Ishikawa (cell line): ENCODE results near the gene DHDDS.

Source experiments
- CEBPB ChIP-seq: IDR thresholded peaks from 2 replicates; pipeline ENCODE4 v1.6.1; 2012
- CREB1 ChIP-seq: IDR thresholded peaks from 2 replicates; pipeline ENCODE4 v1.6.1; 2012; ENCODE audit warnings: low read depth
- EGR1 ChIP-seq: IDR thresholded peaks from 2 replicates; pipeline ENCODE4 v1.6.1; 2012
- EP300 ChIP-seq: IDR thresholded peaks from 2 replicates; pipeline ENCODE4 v1.6.1; 2012; ENCODE audit warnings: borderline replicate concordance
- FOXM1 ChIP-seq: IDR thresholded peaks from 2 replicates; pipeline ENCODE4 v1.6.1; 2012; ENCODE audit warnings: low read depth, borderline replicate concordance
- MAX ChIP-seq: IDR thresholded peaks from 2 replicates; pipeline ENCODE4 v1.6.1; 2012
- NFIC ChIP-seq: IDR thresholded peaks from 2 replicates; pipeline ENCODE4 v1.6.1; 2012
- RAD21 ChIP-seq: IDR thresholded peaks from 2 replicates; pipeline ENCODE4 v1.6.1; 2012; ENCODE audit warnings: low read depth
- TAF1 ChIP-seq: IDR thresholded peaks from 2 replicates; pipeline ENCODE4 v1.6.1; 2012; ENCODE audit warnings: low read depth, mild to moderate bottlenecking
- TCF12 ChIP-seq: IDR thresholded peaks from 2 replicates; pipeline ENCODE4 v1.6.1; 2012; ENCODE audit warnings: low read depth
- YY1 ChIP-seq: IDR thresholded peaks from 2 replicates; pipeline ENCODE4 v1.6.1; 2012; ENCODE audit warnings: low read depth
- ZBTB7A ChIP-seq: IDR thresholded peaks from 2 replicates; pipeline ENCODE4 v1.6.1; 2012; ENCODE audit warnings: low read depth
- TF ChIP-seq, protein P1 (sequence below): IDR thresholded peaks from 2 replicates; pipeline ENCODE4 v1.6.1; 2012; ENCODE audit warnings: low read depth, mild to moderate bottlenecking
- TF ChIP-seq, protein P2 (sequence below): IDR thresholded peaks from 2 replicates; pipeline ENCODE4 v1.6.1; 2012

DNA sequence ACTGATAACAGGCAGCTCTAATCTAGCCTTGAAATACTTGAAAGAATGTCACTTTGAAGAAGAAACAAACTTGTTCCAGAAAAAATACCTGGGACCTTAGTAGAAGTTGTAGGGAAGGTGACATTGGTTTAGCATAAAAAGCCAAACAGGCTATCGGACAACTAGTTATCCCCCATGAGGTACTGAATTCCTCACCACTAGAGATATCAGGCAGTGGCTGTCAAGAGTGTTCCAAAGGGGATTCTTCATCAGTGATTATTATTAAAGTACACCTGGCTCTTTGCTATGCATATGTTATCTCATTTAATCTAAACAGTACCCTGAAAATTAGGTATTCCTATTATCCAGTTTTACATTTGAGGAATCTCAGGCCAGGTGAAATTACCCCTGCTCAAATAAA lies 27.0 kb downstream of the DHDDS start:
- TF ChIP-seq TCF12 (no peak), EP300 (no peak), MAX (no peak), TAF1 (no peak), ZBTB7A (no peak), RAD21 (no peak), CEBPB (no peak), NFIC (no peak), EGR1 (no peak), CREB1 (no peak), YY1 (no peak), FOXM1 (no peak)
- TF ChIP-seq, protein P1, sequence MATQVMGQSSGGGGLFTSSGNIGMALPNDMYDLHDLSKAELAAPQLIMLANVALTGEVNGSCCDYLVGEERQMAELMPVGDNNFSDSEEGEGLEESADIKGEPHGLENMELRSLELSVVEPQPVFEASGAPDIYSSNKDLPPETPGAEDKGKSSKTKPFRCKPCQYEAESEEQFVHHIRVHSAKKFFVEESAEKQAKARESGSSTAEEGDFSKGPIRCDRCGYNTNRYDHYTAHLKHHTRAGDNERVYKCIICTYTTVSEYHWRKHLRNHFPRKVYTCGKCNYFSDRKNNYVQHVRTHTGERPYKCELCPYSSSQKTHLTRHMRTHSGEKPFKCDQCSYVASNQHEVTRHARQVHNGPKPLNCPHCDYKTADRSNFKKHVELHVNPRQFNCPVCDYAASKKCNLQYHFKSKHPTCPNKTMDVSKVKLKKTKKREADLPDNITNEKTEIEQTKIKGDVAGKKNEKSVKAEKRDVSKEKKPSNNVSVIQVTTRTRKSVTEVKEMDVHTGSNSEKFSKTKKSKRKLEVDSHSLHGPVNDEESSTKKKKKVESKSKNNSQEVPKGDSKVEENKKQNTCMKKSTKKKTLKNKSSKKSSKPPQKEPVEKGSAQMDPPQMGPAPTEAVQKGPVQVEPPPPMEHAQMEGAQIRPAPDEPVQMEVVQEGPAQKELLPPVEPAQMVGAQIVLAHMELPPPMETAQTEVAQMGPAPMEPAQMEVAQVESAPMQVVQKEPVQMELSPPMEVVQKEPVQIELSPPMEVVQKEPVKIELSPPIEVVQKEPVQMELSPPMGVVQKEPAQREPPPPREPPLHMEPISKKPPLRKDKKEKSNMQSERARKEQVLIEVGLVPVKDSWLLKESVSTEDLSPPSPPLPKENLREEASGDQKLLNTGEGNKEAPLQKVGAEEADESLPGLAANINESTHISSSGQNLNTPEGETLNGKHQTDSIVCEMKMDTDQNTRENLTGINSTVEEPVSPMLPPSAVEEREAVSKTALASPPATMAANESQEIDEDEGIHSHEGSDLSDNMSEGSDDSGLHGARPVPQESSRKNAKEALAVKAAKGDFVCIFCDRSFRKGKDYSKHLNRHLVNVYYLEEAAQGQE, result no peak
- TF ChIP-seq, protein P2, sequence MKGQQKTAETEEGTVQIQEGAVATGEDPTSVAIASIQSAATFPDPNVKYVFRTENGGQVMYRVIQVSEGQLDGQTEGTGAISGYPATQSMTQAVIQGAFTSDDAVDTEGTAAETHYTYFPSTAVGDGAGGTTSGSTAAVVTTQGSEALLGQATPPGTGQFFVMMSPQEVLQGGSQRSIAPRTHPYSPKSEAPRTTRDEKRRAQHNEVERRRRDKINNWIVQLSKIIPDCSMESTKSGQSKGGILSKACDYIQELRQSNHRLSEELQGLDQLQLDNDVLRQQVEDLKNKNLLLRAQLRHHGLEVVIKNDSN, result no peak
